AG08395 (cell line): ENCODE results near the gene ZNF582.

ENCODE experiments used
- DNase-seq: peaks from one replicate; pipeline ENCODE4 v3.0.0; 2012; ENCODE audit warnings: mixed read lengths, low spot score

Gene ZNF582

DNA sequence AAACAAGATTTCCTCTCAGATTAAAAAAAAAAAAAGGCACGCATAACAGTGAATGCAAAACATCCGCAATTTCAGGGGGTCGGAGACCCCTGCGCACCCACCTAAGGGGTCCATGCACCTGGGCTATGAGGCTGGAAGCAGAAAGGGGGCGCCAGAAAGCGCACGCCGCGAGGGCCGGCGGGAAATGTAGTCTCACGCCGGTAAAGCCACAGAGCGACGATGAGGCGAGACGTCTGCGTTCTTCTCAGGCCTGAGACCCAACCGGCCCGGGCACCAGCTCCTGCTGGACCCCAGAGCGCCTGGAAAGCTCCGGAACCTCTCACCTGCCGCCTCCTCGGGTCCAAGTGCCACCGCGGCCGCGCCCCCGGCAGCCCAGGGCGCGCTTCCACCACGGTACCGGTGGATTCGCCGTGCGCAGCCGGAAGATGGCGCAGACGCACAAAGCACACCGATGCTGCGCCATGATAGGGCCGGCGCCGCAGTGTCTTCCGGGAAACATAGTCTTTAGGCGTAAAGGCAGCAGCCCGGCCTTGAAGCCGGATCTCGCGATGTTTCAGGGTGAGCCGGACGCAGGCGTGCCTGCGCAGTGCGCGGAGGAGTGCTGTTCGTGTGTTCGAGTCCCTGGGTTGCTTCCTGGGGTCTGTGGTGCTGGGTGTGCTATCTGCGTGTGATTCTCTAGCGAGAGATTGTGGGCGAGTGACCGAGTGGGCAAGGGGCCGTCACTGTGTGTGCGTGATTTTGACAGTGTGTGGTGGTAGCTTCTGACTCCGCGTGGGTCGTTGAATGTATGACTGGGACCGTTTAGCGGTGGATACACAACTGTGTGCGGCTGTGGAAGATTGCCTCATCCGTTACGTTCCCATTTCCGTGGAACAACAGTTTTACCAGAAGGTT lies at the start of gene ZNF582:
TSS of gene ZNF582 (minus strand) at position 416 of the 894 bp plus-strand sequence. CDS start 1,782 bp downstream, outside the sequence.
- peak; percentile 97 for DNase-seq

DNA sequence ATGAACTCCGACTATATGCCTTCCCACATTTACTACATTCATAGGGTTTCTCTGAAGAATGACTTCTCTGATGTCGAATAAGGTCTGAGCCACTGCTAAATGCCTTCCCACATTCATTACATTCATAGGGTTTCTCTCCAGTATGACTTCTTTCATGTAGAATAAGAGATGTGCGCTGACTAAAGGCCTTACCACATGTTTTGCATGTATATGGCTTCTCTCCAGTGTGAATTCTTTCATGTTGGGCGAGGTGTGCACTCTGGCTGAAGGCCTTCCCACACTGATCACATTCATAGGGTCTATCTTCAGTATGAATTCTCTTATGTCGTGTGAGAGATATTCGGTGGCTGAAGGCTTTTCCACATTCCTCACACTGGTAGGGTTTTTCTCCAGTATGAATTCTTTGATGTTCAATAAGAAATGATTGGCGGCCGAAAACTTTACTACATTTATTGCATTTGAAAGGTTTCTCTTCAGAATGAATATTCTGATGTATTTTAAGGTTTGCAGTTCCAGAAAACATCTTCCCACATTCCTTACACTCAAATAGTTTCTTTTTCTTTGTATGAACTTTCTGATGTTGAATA lies 48.0 kb upstream of the ZNF582 start:
- no peak for DNase-seq

DNA sequence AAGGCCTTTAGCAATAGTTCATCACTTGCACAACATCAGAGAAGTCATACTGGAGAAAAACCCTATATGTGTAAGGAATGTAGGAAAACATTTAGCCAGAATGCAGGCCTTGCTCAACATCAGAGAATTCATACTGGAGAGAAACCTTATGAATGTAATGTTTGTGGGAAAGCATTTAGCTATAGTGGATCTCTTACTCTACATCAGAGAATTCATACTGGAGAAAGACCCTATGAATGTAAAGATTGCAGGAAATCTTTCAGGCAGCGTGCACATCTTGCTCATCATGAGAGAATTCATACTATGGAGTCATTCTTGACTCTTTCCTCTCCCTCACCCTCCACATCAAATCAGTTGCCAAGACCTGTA lies 30.6 kb upstream of the ZNF582 start:
- no peak for DNase-seq

DNA sequence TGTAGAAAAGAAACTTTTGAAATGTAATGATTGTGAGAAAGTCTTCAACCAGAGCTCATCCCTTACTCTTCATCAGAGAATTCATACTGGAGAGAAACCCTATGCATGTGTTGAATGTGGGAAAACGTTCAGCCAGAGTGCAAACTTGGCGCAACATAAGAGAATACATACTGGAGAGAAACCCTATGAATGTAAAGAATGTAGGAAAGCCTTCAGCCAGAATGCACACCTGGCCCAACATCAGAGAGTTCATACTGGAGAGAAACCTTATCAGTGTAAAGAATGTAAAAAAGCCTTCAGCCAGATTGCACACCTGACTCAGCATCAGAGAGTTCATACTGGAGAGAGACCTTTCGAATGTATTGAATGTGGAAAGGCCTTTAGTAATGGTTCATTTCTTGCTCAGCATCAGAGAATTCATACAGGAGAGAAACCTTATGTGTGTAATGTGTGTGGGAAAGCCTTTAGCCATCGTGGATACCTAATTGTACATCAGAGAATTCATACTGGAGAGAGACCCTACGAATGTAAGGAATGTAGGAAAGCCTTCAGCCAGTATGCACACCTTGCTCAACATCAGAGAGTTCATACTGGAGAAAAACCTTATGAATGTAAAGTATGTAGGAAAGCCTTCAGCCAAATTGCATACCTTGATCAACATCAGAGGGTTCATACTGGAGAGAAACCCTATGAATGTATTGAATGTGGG lies 30.1 kb upstream of the ZNF582 start:
- DNase-seq, result no peak

DNA sequence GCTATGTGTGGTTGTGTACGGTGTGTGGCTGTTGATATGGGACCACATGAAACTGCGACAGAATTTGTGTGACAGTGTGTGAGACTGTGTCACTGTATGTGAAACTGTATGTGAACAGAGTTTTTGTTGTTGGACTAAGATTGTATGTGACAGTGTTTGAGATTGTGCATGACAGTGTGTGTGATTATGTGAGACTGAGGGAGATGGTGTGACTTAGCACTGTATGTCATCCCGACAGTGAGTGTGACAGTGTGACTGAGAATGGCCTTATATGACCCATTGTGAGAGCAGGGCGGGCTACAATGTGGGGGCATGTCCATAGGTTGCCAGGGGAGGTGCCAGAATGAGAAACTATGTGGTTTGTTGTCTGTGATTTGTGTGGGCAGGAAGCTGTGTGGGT lies 11.7 kb upstream of the ZNF582 start:
- no peak for DNase-seq

DNA sequence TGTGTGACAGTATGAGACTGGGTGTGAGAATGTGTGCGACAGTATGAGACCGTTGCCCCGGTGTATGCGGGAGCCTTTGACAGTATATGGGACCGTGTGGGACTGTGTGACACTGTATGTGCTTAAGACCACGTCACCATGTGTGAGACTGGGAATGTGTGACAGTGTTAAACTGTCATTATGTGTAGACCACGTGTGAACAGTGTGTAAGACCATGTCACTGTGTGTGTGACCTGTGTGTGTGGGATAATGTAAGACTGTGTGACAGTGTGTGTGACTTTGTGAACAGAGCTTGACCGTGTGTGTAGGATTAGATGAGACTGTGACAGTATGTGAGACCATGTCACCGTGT lies 11.3 kb upstream of the ZNF582 start:
- no peak for DNase-seq

DNA sequence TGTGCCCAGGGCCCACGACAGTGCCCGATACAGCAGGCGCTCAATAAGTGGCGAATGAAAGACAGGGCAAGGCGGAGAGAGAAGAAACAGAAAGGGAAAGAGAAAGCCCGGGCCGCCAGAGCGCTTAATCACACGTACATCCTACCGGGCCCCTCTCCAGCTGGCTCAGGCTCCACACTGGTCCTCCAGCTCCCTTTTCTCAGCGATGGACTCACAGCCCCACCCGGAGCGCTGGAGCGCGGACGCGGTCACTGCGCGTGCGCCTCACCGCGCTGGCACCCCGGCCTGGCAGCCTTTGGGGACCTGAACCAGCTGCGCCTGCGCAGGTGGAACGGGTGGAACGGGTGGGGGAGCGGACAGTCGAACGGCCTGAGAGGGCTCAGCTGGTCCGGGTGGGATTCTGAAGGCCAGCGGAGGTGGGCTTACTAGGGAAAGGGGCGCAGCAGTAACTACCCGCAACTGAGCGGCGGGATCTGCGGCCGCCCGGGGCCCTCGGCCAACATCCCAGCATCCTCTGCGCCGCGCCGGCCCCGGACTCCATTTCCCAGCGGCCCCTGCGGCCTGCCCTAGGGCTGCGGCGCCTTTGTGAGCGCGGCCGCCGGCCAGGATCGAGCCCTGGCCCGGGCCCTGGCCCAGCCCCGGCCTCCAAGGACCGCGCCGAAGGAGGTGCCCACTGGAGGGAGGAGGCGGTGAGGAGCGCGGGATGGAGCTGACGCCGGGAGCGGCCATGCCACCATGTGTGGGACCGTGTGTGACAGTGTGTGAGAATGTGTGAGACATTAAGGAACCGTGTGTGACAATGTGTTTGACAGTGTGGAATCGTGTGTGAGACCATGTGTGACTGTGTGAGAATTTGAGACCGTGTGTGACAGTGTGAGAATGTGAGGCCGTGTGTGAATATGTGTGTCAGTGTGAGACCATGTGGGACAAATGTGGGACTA lies 10.7 kb upstream of the ZNF582 start, which contains the start of gene ZNF583:
TSS of gene ZNF583 (plus strand) at position 569 of the 941 bp plus-strand sequence. CDS start 2,783 bp downstream, outside the sequence.
- DNase-seq, result peak; percentile 100

DNA sequence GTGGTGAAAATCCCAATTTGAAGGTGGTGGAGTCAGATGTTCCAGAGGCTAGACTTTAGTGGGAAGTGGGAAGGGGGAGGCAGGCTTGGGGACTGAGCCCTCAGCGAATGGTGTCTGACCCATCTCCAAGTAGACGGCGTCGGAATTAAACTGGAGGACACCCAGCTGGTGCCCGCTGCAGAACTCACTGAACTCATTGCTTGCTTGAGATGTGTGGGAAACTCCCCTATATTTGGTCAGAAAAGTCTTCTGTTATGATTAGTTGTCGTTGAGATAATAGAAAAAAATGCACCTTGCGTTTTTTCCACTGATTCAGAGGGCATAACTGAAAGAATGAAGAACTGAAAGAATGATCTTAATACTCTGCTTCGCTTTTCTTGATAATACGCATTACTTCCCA lies 9.9 kb upstream of the ZNF582 start:
- no peak for DNase-seq

DNA sequence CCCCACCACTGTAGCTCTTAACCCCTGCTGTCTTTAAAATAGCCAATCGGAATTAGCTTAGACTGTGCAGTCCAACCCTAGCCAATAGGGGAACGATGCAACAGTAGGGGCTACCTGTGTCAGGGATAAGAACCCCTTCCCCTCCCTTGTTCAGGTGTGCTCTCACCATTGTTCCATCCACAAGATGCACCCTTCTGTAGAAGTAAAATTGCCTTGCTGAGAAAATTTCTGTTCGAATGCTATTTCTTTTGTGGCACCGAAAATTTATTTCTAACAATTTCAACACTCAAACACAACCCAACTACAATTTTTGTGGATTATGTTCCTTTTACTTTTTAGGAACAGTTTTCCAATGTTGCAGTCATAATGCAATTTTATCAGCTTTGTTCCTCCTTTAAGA lies 7.2 kb upstream of the ZNF582 start:
- no peak for DNase-seq

DNA sequence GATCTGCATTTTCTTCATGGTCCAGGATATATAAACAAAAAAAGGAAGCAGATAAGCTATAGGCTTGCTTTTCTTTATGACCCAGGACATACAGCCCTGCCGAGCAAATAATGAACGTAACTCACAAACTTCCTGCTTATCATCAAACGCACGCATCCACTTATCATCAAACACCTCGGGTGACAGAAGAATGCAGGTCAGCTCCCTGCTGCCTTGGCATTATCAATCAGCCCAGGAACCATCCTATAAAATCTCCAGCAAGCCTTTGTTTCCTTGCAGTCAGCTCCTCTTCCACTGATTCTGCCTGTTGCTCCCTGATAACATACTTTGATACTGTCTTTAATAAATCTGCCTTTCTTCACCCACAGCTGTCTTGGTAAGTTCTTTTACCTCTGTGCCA lies 5.5 kb upstream of the ZNF582 start:
- no peak for DNase-seq

DNA sequence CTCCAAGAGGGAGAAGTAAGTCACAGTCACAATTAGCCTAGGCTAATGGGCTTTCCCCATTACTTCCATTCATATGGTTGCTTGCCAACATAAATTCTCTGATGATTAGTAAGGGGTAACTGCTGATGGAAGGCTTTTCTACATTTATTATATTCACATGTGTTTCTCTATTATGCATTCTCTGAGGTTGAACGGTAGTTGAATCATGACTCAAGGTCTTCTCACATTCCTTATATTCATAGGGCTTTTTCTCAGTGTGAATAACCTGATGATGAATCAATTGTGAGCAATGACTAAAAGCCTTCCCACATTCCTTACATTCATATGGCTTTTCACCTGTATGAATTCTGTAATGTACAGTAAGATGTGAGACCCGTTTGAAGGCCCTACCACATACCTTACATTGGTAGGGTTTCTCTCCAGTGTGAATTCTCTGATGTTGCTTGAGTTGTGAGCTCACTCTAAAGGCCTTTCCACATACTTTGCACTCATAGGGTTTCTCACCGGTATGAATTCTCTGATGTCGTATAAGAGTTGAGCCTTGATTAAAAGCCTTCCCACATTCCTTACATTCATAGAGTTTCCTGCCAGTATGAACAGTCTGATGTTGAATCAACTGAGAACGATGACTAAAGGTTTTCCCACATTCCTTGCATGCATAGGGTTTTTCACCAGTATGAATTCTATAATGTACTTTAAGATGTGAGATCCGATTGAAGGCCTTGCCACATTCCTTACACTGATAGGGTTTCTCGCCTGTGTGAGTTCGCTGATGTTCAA lies 9.3 kb downstream of the ZNF582 start:
- DNase-seq, result no peak

DNA sequence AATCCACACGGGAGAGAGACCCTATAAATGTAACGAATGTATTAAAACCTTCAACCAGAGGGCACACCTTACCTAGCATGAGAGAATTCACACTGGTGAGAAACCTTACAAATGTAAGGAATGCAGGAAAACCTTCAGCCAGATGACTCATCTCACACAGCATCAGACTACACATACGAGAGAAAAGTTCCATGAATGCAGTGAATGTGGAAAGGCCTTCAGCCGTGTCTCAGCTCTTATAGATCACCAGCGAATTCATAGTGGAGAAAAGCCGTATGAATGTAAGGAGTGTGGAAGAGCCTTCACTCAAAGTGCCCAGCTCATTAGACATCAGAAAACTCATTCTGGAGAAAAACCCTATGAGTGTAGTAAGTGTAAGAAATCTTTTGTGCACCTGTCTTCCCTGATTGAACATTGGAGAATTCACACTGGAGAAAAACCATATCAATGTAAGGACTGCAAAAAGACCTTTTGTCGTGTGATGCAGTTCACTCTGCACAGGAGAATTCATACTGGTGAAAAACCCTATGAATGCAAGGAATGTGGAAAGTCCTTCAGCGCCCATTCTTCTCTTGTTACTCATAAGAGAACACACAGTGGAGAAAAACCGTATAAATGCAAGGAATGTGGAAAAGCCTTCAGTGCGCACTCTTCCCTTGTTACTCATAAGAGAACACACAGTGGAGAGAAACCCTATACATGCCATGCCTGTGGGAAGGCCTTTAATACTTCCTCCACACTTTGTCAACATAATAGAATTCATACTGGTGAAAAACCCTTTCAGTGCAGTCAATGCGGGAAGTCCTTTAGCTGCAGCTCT lies 16.0 kb downstream of the ZNF582 start:
- no peak for DNase-seq

DNA sequence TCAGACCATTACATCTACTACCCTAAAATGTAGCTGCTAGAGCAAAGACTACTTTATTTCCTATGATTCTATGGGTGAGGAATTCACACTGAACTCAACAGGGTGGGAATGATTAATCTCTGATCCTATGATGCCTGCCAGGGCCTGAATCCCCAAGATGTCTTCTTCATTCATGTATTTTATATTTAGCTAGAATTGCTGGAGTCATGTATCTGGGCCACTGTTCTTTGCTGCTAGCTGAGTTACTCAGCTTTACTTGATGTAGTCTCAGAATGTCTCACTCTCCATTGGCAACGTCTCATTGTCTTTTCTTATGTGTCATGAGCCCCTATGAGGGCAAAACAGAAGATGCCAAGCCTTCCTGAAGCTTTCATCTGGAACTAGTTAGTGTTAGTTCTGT lies 21.1 kb downstream of the ZNF582 start:
- no peak for DNase-seq

DNA sequence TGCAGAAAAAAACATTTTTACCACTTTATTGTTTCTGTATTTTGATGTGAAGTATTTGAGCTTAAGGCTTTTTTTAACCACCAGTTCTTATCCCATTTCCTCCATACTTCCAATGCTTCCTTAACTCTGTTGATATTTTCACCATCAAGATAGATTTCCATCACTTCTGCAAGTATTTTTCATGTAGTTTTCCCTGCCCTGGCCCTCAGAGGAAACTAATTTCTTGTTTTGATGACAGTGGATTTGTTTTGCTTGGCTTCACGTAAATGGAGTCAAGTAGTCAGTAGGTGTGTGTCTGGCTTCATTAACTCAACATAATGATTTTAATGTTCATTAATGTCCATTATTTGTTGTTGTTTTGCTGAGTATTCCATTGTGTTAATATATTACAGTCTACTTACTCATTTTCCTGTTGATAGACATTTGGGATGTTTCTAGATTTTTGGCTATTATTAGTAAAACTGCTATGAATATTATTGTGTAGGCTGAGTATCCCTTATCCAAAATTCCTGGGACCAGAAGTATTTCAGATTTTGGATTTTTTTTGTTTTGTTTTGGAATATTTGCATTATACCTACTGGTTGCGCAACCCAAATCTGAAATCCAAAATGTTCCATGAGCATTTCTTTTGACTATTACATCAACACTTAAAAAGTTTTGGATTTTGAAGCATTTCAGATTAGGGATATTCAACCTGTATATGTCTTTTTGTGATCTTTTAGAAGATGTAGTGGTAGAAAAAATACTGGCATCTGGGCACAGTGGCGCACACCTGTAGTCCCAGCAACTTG lies 23.3 kb downstream of the ZNF582 start:
- DNase-seq, result no peak

DNA sequence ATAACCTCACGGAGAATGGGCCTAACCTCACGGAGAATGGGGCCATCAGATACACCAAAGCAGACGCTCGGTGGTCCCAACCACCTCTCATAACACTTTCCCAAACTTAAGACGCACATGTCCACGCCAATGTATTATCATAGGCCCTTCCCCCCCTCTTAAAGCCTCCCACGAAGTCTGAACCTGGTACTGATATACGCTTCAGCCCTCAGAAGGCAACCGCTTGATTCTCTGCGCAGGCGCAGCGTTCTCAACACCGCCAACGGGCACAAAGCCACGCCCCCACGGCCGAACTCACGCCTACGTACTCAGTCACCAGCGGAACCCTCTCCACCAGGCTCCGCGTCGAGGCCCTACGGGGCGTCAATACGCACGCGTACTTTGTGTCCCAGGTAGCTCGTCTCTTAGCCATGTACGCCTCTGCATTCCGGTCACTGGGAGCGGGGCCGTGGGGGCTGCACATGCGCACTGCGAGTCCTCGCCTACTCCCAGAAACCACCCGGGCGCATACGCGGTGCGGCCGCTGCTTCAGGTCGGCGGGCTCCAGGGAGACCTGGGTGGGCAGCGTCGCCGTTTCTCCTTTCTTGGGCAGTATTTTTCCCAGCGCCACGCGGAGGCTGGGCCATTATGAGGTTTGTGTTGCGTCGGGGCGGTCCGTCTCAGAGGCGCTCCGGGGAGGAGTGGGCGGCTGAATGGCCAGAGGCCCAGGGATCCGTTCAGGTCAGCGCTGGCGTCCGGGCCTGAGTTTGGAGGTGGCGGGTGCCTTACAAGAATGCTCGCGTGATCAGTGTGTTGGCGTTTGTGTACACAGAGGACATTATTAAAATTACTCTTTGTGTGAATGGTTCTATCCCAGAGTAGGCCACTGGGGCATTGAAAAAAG lies 25.3 kb downstream of the ZNF582 start:
- DNase-seq, result peak; percentile 93

DNA sequence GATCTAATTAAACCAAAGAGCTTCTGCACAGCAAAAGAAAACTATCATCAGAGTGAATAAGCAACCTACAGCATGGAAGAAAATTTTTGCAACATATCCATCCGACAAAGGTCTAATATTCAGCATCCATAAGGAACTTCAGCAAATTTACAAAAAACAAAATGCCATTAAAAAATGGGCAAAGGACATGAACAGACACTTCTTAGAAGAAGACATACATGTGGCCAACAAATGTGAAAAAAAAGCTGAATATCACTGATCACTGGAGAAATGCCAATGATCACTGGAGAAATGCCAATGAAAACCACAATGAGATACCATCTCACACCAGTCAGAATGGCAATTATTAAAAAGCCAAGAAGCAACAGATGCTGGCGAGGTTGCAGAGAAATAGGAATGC lies 32.5 kb downstream of the ZNF582 start:
- no peak for DNase-seq

DNA sequence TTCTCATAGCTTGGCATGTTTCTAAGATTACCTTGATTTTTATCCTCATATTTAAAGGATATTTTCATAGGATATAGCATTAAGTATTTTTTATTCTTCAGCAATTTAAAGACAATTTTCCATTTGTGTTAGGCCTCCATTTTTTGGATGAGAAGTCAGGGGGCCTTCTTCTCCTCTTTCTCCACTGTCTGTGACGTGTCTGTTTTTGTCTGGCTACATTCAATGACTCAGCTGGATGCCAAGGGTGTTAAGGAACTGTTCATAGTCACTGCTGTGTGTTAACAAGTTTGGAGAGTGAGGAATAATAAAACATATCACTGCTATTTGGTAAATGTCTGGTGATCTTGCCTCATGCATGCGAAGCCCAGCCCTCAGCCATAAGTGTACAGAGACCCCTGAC lies 36.4 kb downstream of the ZNF582 start:
- no peak for DNase-seq

DNA sequence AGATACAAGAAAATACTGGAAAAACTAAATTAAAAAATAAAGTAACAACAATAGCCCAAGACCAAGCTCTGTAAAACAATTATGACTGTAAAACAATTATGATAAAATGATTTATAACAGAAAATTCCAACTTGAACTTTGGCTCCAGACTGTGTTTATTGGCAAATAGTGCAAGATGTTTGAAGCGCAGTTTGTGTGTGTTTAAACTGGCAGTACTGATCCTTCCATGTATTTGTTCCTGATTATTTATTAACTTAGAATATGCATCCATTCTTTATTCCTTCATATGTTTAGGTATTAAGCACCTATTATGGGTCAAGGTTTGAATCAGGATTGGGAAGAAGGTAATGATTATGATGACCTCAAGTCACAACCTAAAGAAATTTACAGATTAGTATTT lies 37.8 kb downstream of the ZNF582 start:
- no peak for DNase-seq
